ENCODE data around the gene KRT71.

- TF ChIP-seq POLR2A (IDR thresholded peaks at IDR 0.05): no peak
- TF ChIP-seq CTCF (IDR thresholded peaks at IDR 0.05): no peak
These were observed 20.3 kb downstream of the KRT71 start for GRCh38 chr12:52532636-52533035.
